GM06990 (cell line): ENCODE measurements around the gene GMCL2.

Experiments used
- DNase-seq: peaks from one replicate; pipeline ENCODE4 v3.0.0-alpha.2; 2011; ENCODE audit not compliant: insufficient read length; ENCODE audit errors: extremely low read depth
- H3K27me3 ChIP-seq: replicated peaks from 2 replicates; pipeline ENCODE4 v1.6.0; 2011; ENCODE audit warnings: low read length; ENCODE audit not compliant: control insufficient read depth, insufficient read depth
- H3K36me3 ChIP-seq: 2 replicates; pipeline ENCODE4 v1.5.1; 2011; ENCODE audit warnings: low read length; ENCODE audit not compliant: control insufficient read depth, insufficient read depth
- H3K4me3 ChIP-seq: replicated peaks from 2 replicates; pipeline ENCODE4 v1.5.1; 2011; ENCODE audit warnings: low read depth, mild to moderate bottlenecking, control low read depth, low read length
- CTCF ChIP-seq: IDR thresholded peaks from 2 replicates; pipeline ENCODE4 v1.5.1; 2011; ENCODE audit warnings: low read length, control low read depth, mild to moderate bottlenecking, inconsistent platforms; ENCODE audit not compliant: insufficient read depth, poor library complexity, severe bottlenecking

GMCL2 gene

DNA sequence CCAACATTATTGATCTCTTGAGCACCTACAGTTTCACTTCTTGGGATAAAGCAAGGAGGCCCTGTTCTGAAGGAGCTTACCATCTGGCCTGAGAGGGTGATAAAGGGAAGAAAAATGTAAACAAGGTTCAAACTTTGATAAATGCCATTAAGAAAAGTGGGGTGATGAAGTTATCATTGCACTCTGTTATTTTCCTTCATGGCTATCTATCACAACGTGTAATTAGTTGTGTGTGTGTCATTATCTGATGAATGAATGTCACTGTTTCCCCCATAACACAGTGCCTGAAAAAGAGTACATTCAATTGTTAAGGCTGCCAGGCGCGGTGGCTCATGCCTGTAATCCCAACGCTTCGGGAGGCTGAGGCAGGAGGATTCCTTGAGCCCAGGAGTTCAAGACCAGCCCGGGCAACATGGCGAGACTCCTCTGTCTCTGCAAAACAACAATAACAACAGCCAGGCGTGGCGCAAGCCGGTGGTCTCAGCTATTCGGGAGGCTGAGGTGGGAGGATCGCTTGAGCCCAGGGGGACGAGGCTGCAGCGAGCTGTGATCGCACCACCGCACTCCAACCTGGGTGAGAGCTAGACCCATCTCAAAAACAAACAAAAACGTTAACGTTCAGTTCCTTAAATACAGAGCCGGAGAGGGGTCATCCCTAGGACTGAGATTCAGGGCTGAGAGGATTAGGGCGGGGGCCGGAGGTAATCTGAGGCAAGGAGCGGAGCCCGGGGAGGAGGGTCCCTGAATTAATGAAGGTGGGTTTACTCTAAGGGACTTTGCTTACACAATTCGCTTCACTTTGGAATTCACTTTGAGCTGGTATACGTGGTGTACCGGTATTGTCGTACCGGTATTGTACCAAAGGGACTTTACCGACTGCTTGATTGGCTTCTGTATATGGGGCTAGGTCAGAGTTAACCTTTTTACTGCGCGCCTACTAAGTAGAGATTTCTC is 34.4 kb downstream of the GMCL2 start:
- H3K27me3 ChIP-seq: no peaks in the 10 kb centered on the region
- TF ChIP-seq CTCF: no peak
- peaks cover 21% of the 10 kb centered on the region for H3K36me3 ChIP-seq
- H3K4me3 ChIP-seq: peak overlapping the region; percentile 66
- no peak for DNase-seq

GRCh38 chr5:178150977-178151734 is 36.0 kb downstream of the GMCL2 start:
- Histone ChIP-seq H3K27me3 (no peaks in the 10 kb centered on the region), H3K36me3 (peaks cover 34% of the 10 kb centered on the region), H3K4me3 (no peak overlapping the region)
- no peak for TF ChIP-seq CTCF
- DNase-seq: no peak

GRCh38 chr5:178149199-178149932 is 37.8 kb downstream of the GMCL2 start:
- Histone ChIP-seq H3K36me3 (peaks cover 42% of the 10 kb centered on the region), H3K4me3 (no peak overlapping the region), H3K27me3 (no peaks in the 10 kb centered on the region)
- DNase-seq: no peak
- no peak for TF ChIP-seq CTCF

DNA sequence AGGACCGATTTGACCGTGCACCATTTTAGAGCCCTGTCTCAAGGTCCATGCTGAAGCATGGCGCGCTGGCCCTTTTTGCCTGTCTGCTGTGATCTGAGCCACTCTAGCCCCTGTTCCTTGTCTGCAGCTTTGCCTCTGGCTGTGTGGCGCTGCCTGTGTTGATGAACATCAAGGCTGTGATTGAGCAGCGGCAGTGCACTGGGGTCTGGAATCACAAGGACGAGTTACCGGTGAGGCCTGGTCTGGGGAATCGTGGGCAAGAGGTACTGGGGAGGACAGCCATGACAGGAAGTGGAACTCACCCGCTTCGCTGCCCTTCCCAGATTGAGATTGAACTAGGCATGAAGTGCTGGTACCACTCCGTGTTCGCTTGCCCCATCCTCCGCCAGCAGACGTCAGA is 39.8 kb downstream of the GMCL2 start:
- TF ChIP-seq CTCF: no peak
- no peak overlapping the region for H3K4me3 ChIP-seq
- peaks cover 55% of the 10 kb centered on the region for H3K36me3 ChIP-seq
- DNase-seq: no peak
- no peaks in the 10 kb centered on the region for H3K27me3 ChIP-seq

GRCh38 chr5:178145965-178146820 is 41.0 kb downstream of the GMCL2 start:
- Histone ChIP-seq H3K4me3 (no peak overlapping the region), H3K27me3 (no peaks in the 10 kb centered on the region), H3K36me3 (peaks cover 55% of the 10 kb centered on the region)
- peak; percentile 51 for DNase-seq
- peak; percentile 89 for TF ChIP-seq CTCF
